HepG2 (cell line): Measurements from ENCODE around the gene NOSIP. TPM values are rescaled to one million over a fixed set of nuclear protein-coding genes. Genes with fewer than 3 reads are reported as not detected.
A peak's percentile ranks its signal among the peaks of the same experiment; 100 is the strongest.

Source experiments
- ATAC-seq: fragments of 200-7000 bp; cut with Tn5 transposase; 3 replicates; pipeline ENCODE4 v1.9.1; 2020; ENCODE audit warnings: mild to moderate bottlenecking, moderate library complexity
- BruUV-seq: library from RNA; stranded (reverse); fragments of 400-500 nt; replicated peaks from 2 replicates; lab custom pipeline; 2021; lab: Mats Ljungman, UMichigan
- CTCF ChIA-PET: fragments of 300-600 bp; formaldehyde crosslinking; extraction: SDS; loops from one replicate; lab custom pipeline; 2021; ENCODE audit warnings: low total read pairs, inconsistent platforms, low intra/inter-chr PET ratio; lab: Yijun Ruan, JAX
- POLR2A ChIA-PET: fragments of 350-600 bp; sonication (Branson Sonifier 250); formaldehyde crosslinking; loops from one replicate; lab custom pipeline; 2020; ENCODE audit warnings: antibody characterized with exemption, inconsistent platforms; lab: Yijun Ruan, JAX
- DNase-seq: peaks from one replicate; pipeline ENCODE4 v3.0.0-alpha.2; 2015; ENCODE audit warnings: low spot score
- FAIRE-seq: peaks from 3 replicates; lab custom pipeline; 2011; peaks lifted over from hg19 to GRCh38; lab: Jason Lieb, UNC
- H2AFZ ChIP-seq: one replicate; pipeline ENCODE4 v1.6.1; 2011; ENCODE audit warnings: low read length, inconsistent platforms
- H3K27ac ChIP-seq: fragments of 300-600 bp; 3 replicates; pipeline ENCODE4 v1.8.0; 2011; ENCODE audit warnings: mixed run types, mild to moderate bottlenecking, mixed read lengths, low read length, inconsistent platforms; ENCODE audit not compliant: insufficient read depth; ENCODE audit errors: extremely low read length
- H3K27me3 ChIP-seq, 2 experiments: fragments of 200-600 bp in 1 of 2; 2 replicates in 1 of 2; 3 replicates in 1 of 2; pipeline versions ENCODE4 v1.6.0 to v1.8.0; 2011; ENCODE audit warnings: low read length in 2 of 2, mild to moderate bottlenecking in 2 of 2, moderate library complexity in 2 of 2, inconsistent platforms in 1 of 2; ENCODE audit not compliant: insufficient read depth in 2 of 2, control insufficient read depth in 1 of 2
- H3K36me3 ChIP-seq, 2 experiments: fragments of 200-600 bp in 1 of 2; replicated peaks in 1 of 2; 2 replicates in 1 of 2; 3 replicates in 1 of 2; pipeline versions ENCODE4 v1.5.1 to v1.8.0; 2011; ENCODE audit warnings: low read length in 2 of 2, inconsistent platforms in 1 of 2; ENCODE audit not compliant: insufficient read depth in 2 of 2, control insufficient read depth in 1 of 2
- H3K4me1 ChIP-seq: 2 replicates; pipeline ENCODE4 v1.5.1; 2012; ENCODE audit warnings: low read length, inconsistent platforms; ENCODE audit not compliant: insufficient read depth
- H3K4me2 ChIP-seq: 2 replicates; pipeline ENCODE4 v1.6.0; 2011; ENCODE audit warnings: low read depth, low read length, inconsistent platforms
- H3K4me3 ChIP-seq, 3 experiments: fragments of 200-600 bp in 1 of 3; sonication (generic), shearing (Covaris generic) in 1 of 3; replicated peaks in 1 of 3; 2 replicates each; pipeline ENCODE4 v1.5.1; 2011 to 2016; ENCODE audit warnings: low read length in 3 of 3, inconsistent platforms in 2 of 3, low read depth in 2 of 3, mild to moderate bottlenecking in 2 of 3, control low read depth in 1 of 3, mixed read lengths in 1 of 3; ENCODE audit not compliant: insufficient read depth in 1 of 3
- H3K79me2 ChIP-seq: one replicate; pipeline ENCODE4 v1.6.1; 2011; ENCODE audit warnings: low read length, inconsistent platforms; ENCODE audit not compliant: insufficient read depth
- H3K9ac ChIP-seq: 2 replicates; pipeline ENCODE4 v1.6.0; 2011; ENCODE audit warnings: mild to moderate bottlenecking, low read depth, low read length, inconsistent platforms; ENCODE audit not compliant: insufficient read depth
- H3K9me3 ChIP-seq: 2 replicates; pipeline ENCODE4 v1.5.1; 2012; ENCODE audit warnings: mild to moderate bottlenecking, low read length
- H4K20me1 ChIP-seq: 2 replicates; pipeline ENCODE4 v1.6.0; 2011; ENCODE audit warnings: inconsistent platforms, mild to moderate bottlenecking, low read length, moderate library complexity; ENCODE audit not compliant: insufficient read depth
- CEBPG ChIP-seq: IDR thresholded peaks from 2 replicates; pipeline ENCODE4 v1.6.1; 2016
- HMGA1 ChIP-seq: sonication (generic); formaldehyde crosslinking; conservative IDR thresholded peaks from 2 replicates; pipeline ENCODE4 v1.4.0; 2020; ENCODE audit warnings: missing genetic modification reagents
- JDP2 ChIP-seq: sonication (generic); formaldehyde crosslinking; IDR thresholded peaks from 2 replicates; pipeline ENCODE4 v1.8.1; 2022; ENCODE audit warnings: missing genetic modification reagents, borderline replicate concordance
- KAT8 ChIP-seq: IDR thresholded peaks from 2 replicates; pipeline ENCODE4 v1.6.1; 2016; ENCODE audit warnings: missing genetic modification reagents, missing compliant biosample characterization
- SAP130 ChIP-seq: IDR thresholded peaks from 2 replicates; pipeline ENCODE4 v1.6.1; 2016; ENCODE audit warnings: low read depth
- TMF1 ChIP-seq: sonication (generic); formaldehyde crosslinking; IDR thresholded peaks from 2 replicates; pipeline ENCODE4 v1.8.1; 2022; ENCODE audit warnings: low read depth, missing genetic modification reagents
- ZNF354B ChIP-seq: sonication (generic); formaldehyde crosslinking; IDR thresholded peaks from 2 replicates; pipeline ENCODE4 v1.8.0; 2022; ENCODE audit warnings: mild to moderate bottlenecking, missing genetic modification reagents
- ZNF530 ChIP-seq: sonication (generic); formaldehyde crosslinking; IDR thresholded peaks from 2 replicates; pipeline ENCODE4 v1.5.0; 2020; ENCODE audit warnings: low read depth, mild to moderate bottlenecking, missing genetic modification reagents
- ZNF580 ChIP-seq: IDR thresholded peaks from 2 replicates; pipeline ENCODE4 v1.6.1; 2016; ENCODE audit warnings: low read depth, borderline replicate concordance
- ZNF598 ChIP-seq: sonication (generic); formaldehyde crosslinking; IDR thresholded peaks from 2 replicates; pipeline ENCODE4 v1.5.1; 2020; ENCODE audit warnings: mild to moderate bottlenecking, missing genetic modification reagents, borderline replicate concordance
- ZNF850 ChIP-seq: sonication (generic); formaldehyde crosslinking; conservative IDR thresholded peaks from 2 replicates; pipeline ENCODE4 v1.9.0; 2021; ENCODE audit warnings: mild to moderate bottlenecking, missing genetic modification reagents
- WGBS: methylation state at CpG from one replicate; pipeline ENCODE4 v1.1.6; 2017; ENCODE audit warnings: low lambda C conversion rate; 5-methylcytosine and 5-hydroxymethylcytosine counted together
- in situ Hi-C: cut with HindIII; loops from 2 replicates; pipeline ENCODE4 v1.10.0; 2017; ENCODE audit warnings: low pct_unique_long_range_greater_than_20kb; ENCODE audit not compliant: extremely low pct_ligation_motif_present
- intact Hi-C: fragments of 100-400 bp; cut with micrococcal nuclease; formaldehyde crosslinking; loops from one replicate; pipeline ENCODE4 v1.10.0; 2022; ENCODE audit not compliant: unreplicated experiment
- polyA plus RNA-seq, 8 experiments: library from polyadenylated mRNA; depleted of rRNA in 3 of 8; stranded (reverse) in 7 of 8; unstranded in 1 of 8; fragments of >200 nt; fragmentation: Illumina TruSeq in 4 of 8; extraction: Trizol in 4 of 8; gene quantifications; 2 replicates each; pipeline versions ENCODE4 v1.2.1 to v1.2.3, GENCODE V29; 2011 to 2016; ENCODE audit warnings: low read depth in 4 of 8, missing spikeins in 1 of 8, mixed read lengths in 1 of 8; ENCODE audit not compliant: insufficient read depth in 1 of 8
- total RNA-seq, 5 experiments: library from RNA; depleted of rRNA; stranded (reverse); fragments of >200 nt; fragmentation: Illumina TruSeq; extraction: Trizol; gene quantifications; 2 replicates each; pipeline ENCODE4 v1.2.3, GENCODE V29; 2016; ENCODE audit warnings: low read depth in 1 of 5
- TF ChIP-seq, protein P1 (sequence below): sonication (generic); formaldehyde crosslinking; IDR thresholded peaks from 2 replicates; pipeline ENCODE4 v1.9.0; 2022; ENCODE audit warnings: missing genetic modification reagents, mild to moderate bottlenecking, borderline replicate concordance
- TF ChIP-seq, protein P2 (sequence below): sonication (generic); formaldehyde crosslinking; IDR thresholded peaks from 2 replicates; pipeline ENCODE4 v1.9.0; 2022; ENCODE audit warnings: low read depth, missing genetic modification reagents
- TF ChIP-seq, protein P3 (sequence below): sonication (generic); formaldehyde crosslinking; IDR thresholded peaks from 2 replicates; pipeline ENCODE4 v1.4.0; 2020; ENCODE audit warnings: missing genetic modification reagents, borderline replicate concordance
- TF ChIP-seq, protein P4 (sequence below), 2 experiments: sonication (generic) in 1 of 2; formaldehyde crosslinking in 1 of 2; IDR thresholded peaks; 2 replicates each; pipeline versions ENCODE4 v1.4.0 to v1.6.1; 2018 to 2020; ENCODE audit warnings: missing genetic modification reagents in 2 of 2, borderline replicate concordance in 1 of 2, low read depth in 1 of 2, mild to moderate bottlenecking in 1 of 2, missing biosample characterization in 1 of 2

Gene NOSIP
- total and polyA plus RNA-seq, 2 of the 13 experiments (the other 11 are each of a cell fraction or from before 2014, with no cell fraction given) = 54.3 to 78.0 TPM

DNA sequence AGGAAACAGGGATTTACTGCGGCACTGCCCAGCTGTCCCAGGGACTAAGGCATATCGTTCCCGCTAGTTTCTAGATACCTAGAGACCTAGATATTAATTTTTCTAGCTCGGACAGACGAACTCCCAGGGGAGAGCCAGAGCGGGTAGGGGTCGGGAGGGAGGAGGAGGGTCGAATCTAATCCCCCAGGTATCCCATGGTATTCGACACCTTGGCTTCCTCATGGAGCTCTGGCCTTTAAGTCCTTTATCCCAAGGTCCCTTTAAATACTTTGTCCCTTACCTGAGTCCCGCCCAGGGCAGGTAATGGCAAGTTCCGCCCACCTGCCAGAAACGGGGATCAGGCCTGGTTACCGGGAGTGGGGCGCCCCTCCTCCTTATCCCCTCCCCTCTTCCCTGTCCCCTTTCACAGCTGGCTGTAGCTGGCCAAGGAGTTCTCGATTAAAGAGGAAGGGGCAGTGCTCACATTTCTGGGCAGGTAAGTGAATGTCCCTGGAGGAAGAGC is 702 bp upstream of the NOSIP start, which contains the start of gene PRRG2 (continued):
- TF ChIP-seq, protein P1, sequence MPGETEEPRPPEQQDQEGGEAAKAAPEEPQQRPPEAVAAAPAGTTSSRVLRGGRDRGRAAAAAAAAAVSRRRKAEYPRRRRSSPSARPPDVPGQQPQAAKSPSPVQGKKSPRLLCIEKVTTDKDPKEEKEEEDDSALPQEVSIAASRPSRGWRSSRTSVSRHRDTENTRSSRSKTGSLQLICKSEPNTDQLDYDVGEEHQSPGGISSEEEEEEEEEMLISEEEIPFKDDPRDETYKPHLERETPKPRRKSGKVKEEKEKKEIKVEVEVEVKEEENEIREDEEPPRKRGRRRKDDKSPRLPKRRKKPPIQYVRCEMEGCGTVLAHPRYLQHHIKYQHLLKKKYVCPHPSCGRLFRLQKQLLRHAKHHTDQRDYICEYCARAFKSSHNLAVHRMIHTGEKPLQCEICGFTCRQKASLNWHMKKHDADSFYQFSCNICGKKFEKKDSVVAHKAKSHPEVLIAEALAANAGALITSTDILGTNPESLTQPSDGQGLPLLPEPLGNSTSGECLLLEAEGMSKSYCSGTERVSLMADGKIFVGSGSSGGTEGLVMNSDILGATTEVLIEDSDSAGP = peak; percentile 57
- TF ChIP-seq JDP2 (CRISPR knock-in tag) (no peak), CEBPG (CRISPR knock-in tag) (no peak)

- peaks cover 43% of the 10 kb centered on the region for H3K79me2 ChIP-seq
- no TSS peak for BruUV-seq
- ATAC-seq (no peak; the same call in 2 of the 3 replicates), DNase-seq (no peak), FAIRE-seq (no peak)
- WGBS = 4% methylated on average over 4 of the region's 8 CpGs
- in situ Hi-C loops (no loop called here), intact Hi-C loops (loop anchor here (2.0 kb wide), 1 partner anchor 97 kb away; the partner anchor contains the start of gene PRMT1)
- H3K9me3 ChIP-seq = no peaks in the 10 kb centered on the region
- peaks cover 0 to 5% of the 10 kb centered on the region in 2 experiments; a peak in 1 of 5 replicates for H3K27me3 ChIP-seq
- H3K4me3 ChIP-seq = peak overlapping the region; percentile 75 to 94 (median 88)
- peak overlapping the region; percentile 94 for H3K9ac ChIP-seq
- H3K4me1 ChIP-seq = peaks cover 31% of the 10 kb centered on the region
- POLR2A ChIA-PET = interaction anchor here (0.6 to 3.7 kb wide), 12 partner anchors 9 to 229 kb away, joined by 3 to 22 read pairs (median 8); partner anchors contain the start of genes FCGRT, PRR12, RPS11 and RRAS
- no peaks in the 10 kb centered on the region for H4K20me1 ChIP-seq
- peak overlapping the region; percentile 88 for H3K4me2 ChIP-seq
- CTCF ChIA-PET = interaction anchor here (2.8 kb wide), 1 partner anchor 10 kb away, joined by 8 read pairs; no protein-coding TSS in a partner anchor
- H2AFZ ChIP-seq = no peak overlapping the region
- peaks cover 0 to 6% of the 10 kb centered on the region in 2 experiments; a peak in 2 of 5 replicates for H3K36me3 ChIP-seq
- peak overlapping the region; percentile 61 for H3K27ac ChIP-seq
- TF ChIP-seq ZNF580 (CRISPR knock-in tag) (no peak), ZNF530 (CRISPR knock-in tag) (no peak), HMGA1 (CRISPR knock-in tag) (no peak), ZNF598 (CRISPR knock-in tag) (0 out of 2 replicates have a peak, but pooled peaks have one; percentile 8), ZNF354B (CRISPR knock-in tag) (peak; percentile 25; the same call in 1 of the 2 replicates), KAT8 (CRISPR knock-in tag) (no peak), ZNF850 (no peak), TMF1 (no peak), SAP130 (no peak)
- TF ChIP-seq, protein P2, sequence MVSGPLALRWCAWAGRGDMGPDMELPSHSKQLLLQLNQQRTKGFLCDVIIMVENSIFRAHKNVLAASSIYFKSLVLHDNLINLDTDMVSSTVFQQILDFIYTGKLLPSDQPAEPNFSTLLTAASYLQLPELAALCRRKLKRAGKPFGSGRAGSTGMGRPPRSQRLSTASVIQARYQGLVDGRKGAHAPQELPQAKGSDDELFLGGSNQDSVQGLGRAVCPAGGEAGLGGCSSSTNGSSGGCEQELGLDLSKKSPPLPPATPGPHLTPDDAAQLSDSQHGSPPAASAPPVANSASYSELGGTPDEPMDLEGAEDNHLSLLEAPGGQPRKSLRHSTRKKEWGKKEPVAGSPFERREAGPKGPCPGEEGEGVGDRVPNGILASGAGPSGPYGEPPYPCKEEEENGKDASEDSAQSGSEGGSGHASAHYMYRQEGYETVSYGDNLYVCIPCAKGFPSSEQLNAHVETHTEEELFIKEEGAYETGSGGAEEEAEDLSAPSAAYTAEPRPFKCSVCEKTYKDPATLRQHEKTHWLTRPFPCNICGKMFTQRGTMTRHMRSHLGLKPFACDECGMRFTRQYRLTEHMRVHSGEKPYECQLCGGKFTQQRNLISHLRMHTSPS (CRISPR knock-in tag) = peak; percentile 22; the same call in 1 of the 2 replicates
- TF ChIP-seq, protein P3, sequence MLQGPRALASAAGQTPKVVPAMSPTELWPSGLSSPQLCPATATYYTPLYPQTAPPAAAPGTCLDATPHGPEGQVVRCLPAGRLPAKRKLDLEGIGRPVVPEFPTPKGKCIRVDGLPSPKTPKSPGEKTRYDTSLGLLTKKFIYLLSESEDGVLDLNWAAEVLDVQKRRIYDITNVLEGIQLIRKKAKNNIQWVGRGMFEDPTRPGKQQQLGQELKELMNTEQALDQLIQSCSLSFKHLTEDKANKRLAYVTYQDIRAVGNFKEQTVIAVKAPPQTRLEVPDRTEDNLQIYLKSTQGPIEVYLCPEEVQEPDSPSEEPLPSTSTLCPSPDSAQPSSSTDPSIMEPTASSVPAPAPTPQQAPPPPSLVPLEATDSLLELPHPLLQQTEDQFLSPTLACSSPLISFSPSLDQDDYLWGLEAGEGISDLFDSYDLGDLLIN (CRISPR knock-in tag) = no peak
- TF ChIP-seq, protein P4, sequence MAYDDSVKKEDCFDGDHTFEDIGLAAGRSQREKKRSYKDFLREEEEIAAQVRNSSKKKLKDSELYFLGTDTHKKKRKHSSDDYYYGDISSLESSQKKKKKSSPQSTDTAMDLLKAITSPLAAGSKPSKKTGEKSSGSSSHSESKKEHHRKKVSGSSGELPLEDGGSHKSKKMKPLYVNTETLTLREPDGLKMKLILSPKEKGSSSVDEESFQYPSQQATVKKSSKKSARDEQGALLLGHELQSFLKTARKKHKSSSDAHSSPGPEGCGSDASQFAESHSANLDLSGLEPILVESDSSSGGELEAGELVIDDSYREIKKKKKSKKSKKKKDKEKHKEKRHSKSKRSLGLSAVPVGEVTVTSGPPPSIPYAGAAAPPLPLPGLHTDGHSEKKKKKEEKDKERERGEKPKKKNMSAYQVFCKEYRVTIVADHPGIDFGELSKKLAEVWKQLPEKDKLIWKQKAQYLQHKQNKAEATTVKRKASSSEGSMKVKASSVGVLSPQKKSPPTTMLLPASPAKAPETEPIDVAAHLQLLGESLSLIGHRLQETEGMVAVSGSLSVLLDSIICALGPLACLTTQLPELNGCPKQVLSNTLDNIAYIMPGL (CRISPR knock-in tag; IDR thresholded peaks at IDR 0.05; ENCODE audit: borderline replicate concordance in 1 of 2, low read depth in 1 of 2) = 0 out of 4 replicates have a peak, but pooled peaks of 1 of the 2 experiments have one; percentile 3
Measured at GRCh38 chr19:49579947-49580263, 451 bp downstream of the NOSIP start.
